ENCODE results near the gene CNPY1.
A peak's percentile ranks its signal among the peaks of the same experiment; 100 is the strongest.

CNPY1 gene

GRCh38 chr7:155558961-155559360 is 12.6 kb upstream of the CNPY1 start:
- DNase-seq (ENCODE audit: low spot score): no peak

GRCh38 chr7:155558351-155558750 is 12.0 kb upstream of the CNPY1 start:
- no peak for DNase-seq (ENCODE audit: low spot score)

- no peak for DNase-seq (ENCODE audit: low spot score)
Measured at GRCh38 chr7:155557778-155558177, 11.4 kb upstream of the CNPY1 start.

GRCh38 chr7:155556763-155557162 is 10.4 kb upstream of the CNPY1 start:
- no peak for DNase-seq (ENCODE audit: low spot score)

GRCh38 chr7:155555116-155555695 is 8.8 kb upstream of the CNPY1 start:
- DNase-seq (ENCODE audit: low spot score): no peak

- no peak for DNase-seq (ENCODE audit: low spot score)
Measured at GRCh38 chr7:155553871-155554270, 7.5 kb upstream of the CNPY1 start.

- DNase-seq (ENCODE audit: low spot score): no peak
Measured at GRCh38 chr7:155551785-155552611, 5.6 kb upstream of the CNPY1 start.

GRCh38 chr7:155550916-155551315 is 4.6 kb upstream of the CNPY1 start:
- DNase-seq (ENCODE audit: low spot score): no peak

- no peak for DNase-seq (ENCODE audit: low spot score)
Measured at GRCh38 chr7:155549226-155549625, 2.9 kb upstream of the CNPY1 start.

- no peak for DNase-seq (ENCODE audit: low spot score)
Measured at GRCh38 chr7:155547161-155547791, 917 bp upstream of the CNPY1 start.

- DNase-seq (ENCODE audit: low spot score): no peak
Measured at GRCh38 chr7:155545348-155545747, 1.0 kb downstream of the CNPY1 start.

GRCh38 chr7:155544485-155544884 is 1.9 kb downstream of the CNPY1 start:
- DNase-seq (ENCODE audit: low spot score): no peak

- no peak for DNase-seq (ENCODE audit: low spot score)
Measured at GRCh38 chr7:155543926-155544325, 2.4 kb downstream of the CNPY1 start.

- no peak for DNase-seq (ENCODE audit: low spot score)
Measured at GRCh38 chr7:155543011-155543876, 3.1 kb downstream of the CNPY1 start.

- DNase-seq (ENCODE audit: low spot score): no peak
Measured at GRCh38 chr7:155541986-155542675, 4.2 kb downstream of the CNPY1 start.

- no peak for DNase-seq (ENCODE audit: low spot score)
Measured at GRCh38 chr7:155540553-155540952, 5.8 kb downstream of the CNPY1 start.

GRCh38 chr7:155538293-155538692 is 8.1 kb downstream of the CNPY1 start:
- DNase-seq (ENCODE audit: low spot score): peak; percentile 58

GRCh38 chr7:155536451-155536850 is 9.9 kb downstream of the CNPY1 start:
- DNase-seq (ENCODE audit: low spot score): no peak

- no peak for DNase-seq (ENCODE audit: low spot score)
Measured at GRCh38 chr7:155534691-155535090, 11.7 kb downstream of the CNPY1 start.

- DNase-seq (ENCODE audit: low spot score): peak; percentile 85
Measured at GRCh38 chr7:155533827-155534690, 12.3 kb downstream of the CNPY1 start.
